IMR-90 (cell line): ENCODE measurements around the gene RBP4. TPM values are rescaled to one million over a fixed set of nuclear protein-coding genes. Genes with fewer than 3 reads are reported as not detected.

Experiments
- ATAC-seq: fragments of 200-7000 bp; cut with Tn5 transposase; 2 replicates; pipeline ENCODE4 v1.9.1; 2020; ENCODE audit warnings: low read depth, mild to moderate bottlenecking, moderate library complexity
- BruUV-seq: library from RNA; stranded (reverse); fragments of 400-500 nt; replicated peaks from 2 replicates; lab custom pipeline; 2021; lab: Mats Ljungman, UMichigan
- CTCF ChIA-PET: fragments of 300-600 bp; formaldehyde crosslinking; extraction: SDS; loops from one replicate; lab custom pipeline; 2021; ENCODE audit warnings: antibody characterized with exemption; lab: Yijun Ruan, JAX
- POLR2A ChIA-PET: fragments of 300-600 bp; sonication (Branson Sonifier 250); formaldehyde crosslinking; loops from one replicate; lab custom pipeline; 2022; ENCODE audit warnings: antibody characterized with exemption; ENCODE audit not compliant: unreplicated experiment; lab: Charles Lee
- DNase-seq: peaks from one replicate; pipeline ENCODE4 v3.0.0; 2013
- H2AFZ ChIP-seq: replicated peaks from 2 replicates; pipeline ENCODE3; 2013; ENCODE audit warnings: low read length, mild to moderate bottlenecking; ENCODE audit not compliant: poor library complexity
- H2AK5ac ChIP-seq: 2 replicates; pipeline ENCODE4 v1.6.1; 2013; ENCODE audit warnings: low read depth, low read length, inconsistent platforms
- H2AK9ac ChIP-seq: replicated peaks from 2 replicates; pipeline ENCODE3; 2013; ENCODE audit warnings: mild to moderate bottlenecking, low read depth, low read length, moderate library complexity; ENCODE audit not compliant: poor library complexity
- H2BK120ac ChIP-seq: 2 replicates; pipeline ENCODE4 v1.6.1; 2013; ENCODE audit warnings: low read depth, low read length, inconsistent platforms
- H2BK15ac ChIP-seq: 3 replicates; pipeline ENCODE4 v1.6.1; 2013; ENCODE audit warnings: low read depth, low read length, inconsistent platforms
- H2BK20ac ChIP-seq: 2 replicates; pipeline ENCODE4 v1.6.1; 2013; ENCODE audit warnings: low read depth, mild to moderate bottlenecking, inconsistent platforms, low read length, moderate library complexity
- H2BK5ac ChIP-seq: 2 replicates; pipeline ENCODE4 v1.6.1; 2013; ENCODE audit warnings: mild to moderate bottlenecking, low read depth, low read length, inconsistent platforms; ENCODE audit not compliant: poor library complexity, severe bottlenecking
- H3K14ac ChIP-seq: replicated peaks from 2 replicates; pipeline ENCODE4 v1.6.1; 2013; ENCODE audit warnings: low read depth, low read length, inconsistent platforms
- H3K18ac ChIP-seq: 2 replicates; pipeline ENCODE4 v1.6.1; 2013; ENCODE audit warnings: low read depth, low read length, control low read depth
- H3K23ac ChIP-seq: 2 replicates; pipeline ENCODE4 v1.6.1; 2013; ENCODE audit warnings: low read depth, low read length, inconsistent platforms
- H3K27ac ChIP-seq: 2 replicates; pipeline ENCODE4 v1.5.1; 2013; ENCODE audit warnings: mild to moderate bottlenecking, control low read depth, low read length; ENCODE audit not compliant: insufficient read depth
- H3K27me3 ChIP-seq: 2 replicates; pipeline ENCODE4 v1.6.1; 2013; ENCODE audit warnings: low read length; ENCODE audit not compliant: control insufficient read depth, insufficient read depth
- H3K36me3 ChIP-seq: 2 replicates; pipeline ENCODE4 v1.6.1; 2013; ENCODE audit warnings: low read length, mixed read lengths; ENCODE audit not compliant: control insufficient read depth, insufficient read depth
- H3K4ac ChIP-seq: 2 replicates; pipeline ENCODE4 v1.6.1; 2013; ENCODE audit warnings: low read depth, low read length, inconsistent platforms
- H3K4me1 ChIP-seq: 2 replicates; pipeline ENCODE4 v1.6.1; 2013; ENCODE audit warnings: low read length, mixed read lengths; ENCODE audit not compliant: control insufficient read depth, insufficient read depth
- H3K4me2 ChIP-seq: 2 replicates; pipeline ENCODE4 v1.6.1; 2013; ENCODE audit warnings: low read depth, mild to moderate bottlenecking, control low read depth, low read length, moderate library complexity
- H3K4me3 ChIP-seq: 2 replicates; pipeline ENCODE4 v1.5.1; 2013; ENCODE audit warnings: low read depth, mild to moderate bottlenecking, control low read depth, low read length, moderate library complexity; ENCODE audit not compliant: insufficient read depth
- H3K56ac ChIP-seq: 2 replicates; pipeline ENCODE4 v1.6.1; 2013; ENCODE audit warnings: low read length, inconsistent platforms; ENCODE audit not compliant: insufficient read depth; ENCODE audit errors: extremely low read depth
- H3K79me1 ChIP-seq, 2 experiments: 2 replicates each; pipeline ENCODE4 v1.6.1; 2013; ENCODE audit warnings: low read length in 2 of 2, inconsistent platforms in 1 of 2, low read depth in 1 of 2
- H3K9ac ChIP-seq: 2 replicates; pipeline ENCODE4 v1.6.1; 2013; ENCODE audit warnings: low read depth, low read length, control low read depth
- H3K9me1 ChIP-seq: 2 replicates; pipeline ENCODE4 v1.6.1; 2013; ENCODE audit warnings: low read length, inconsistent platforms; ENCODE audit not compliant: insufficient read depth
- H3K9me3 ChIP-seq: 2 replicates; pipeline ENCODE4 v1.6.1; 2013; ENCODE audit warnings: low read length; ENCODE audit not compliant: control insufficient read depth, insufficient read depth
- H4K20me1 ChIP-seq: 2 replicates; pipeline ENCODE4 v1.6.1; 2013; ENCODE audit warnings: low read length, inconsistent platforms; ENCODE audit not compliant: insufficient read depth
- H4K5ac ChIP-seq: 2 replicates; pipeline ENCODE4 v1.6.1; 2013; ENCODE audit warnings: mild to moderate bottlenecking, low read depth, low read length, control low read depth
- H4K8ac ChIP-seq, 2 experiments: 2 replicates each; pipeline ENCODE4 v1.6.1; 2013; ENCODE audit warnings: low read depth in 2 of 2, low read length in 2 of 2, control low read depth in 1 of 2, inconsistent platforms in 1 of 2
- H4K91ac ChIP-seq: 2 replicates; pipeline ENCODE4 v1.6.1; 2013; ENCODE audit warnings: low read depth, low read length, inconsistent platforms; ENCODE audit not compliant: insufficient read depth
- BHLHE40 ChIP-seq: fragments of 150-350 bp; IDR thresholded peaks from 2 replicates; pipeline ENCODE4 v1.6.1; 2016; ENCODE audit warnings: mild to moderate bottlenecking, low read depth, low read length
- CEBPB ChIP-seq: IDR thresholded peaks from 2 replicates; pipeline ENCODE4 v1.6.1; 2012; ENCODE audit warnings: low read depth, low read length, improper control_type of control experiment
- CHD1 ChIP-seq: IDR thresholded peaks from 2 replicates; pipeline ENCODE4 v1.6.1; 2012; ENCODE audit warnings: low read depth, low read length, improper control_type of control experiment
- FOS ChIP-seq: fragments of 150-350 bp; IDR thresholded peaks from 2 replicates; pipeline ENCODE4 v1.6.1; 2016; ENCODE audit warnings: low read depth, low read length
- MAFK ChIP-seq: IDR thresholded peaks from 2 replicates; pipeline ENCODE4 v1.6.1; 2012; ENCODE audit warnings: low read depth, low read length, improper control_type of control experiment
- MAZ ChIP-seq: IDR thresholded peaks from 2 replicates; pipeline ENCODE4 v1.6.1; 2012; ENCODE audit warnings: low read depth, mild to moderate bottlenecking, low read length, improper control_type of control experiment, moderate library complexity, borderline replicate concordance
- MXI1 ChIP-seq: IDR thresholded peaks from 2 replicates; pipeline ENCODE4 v1.6.1; 2012; ENCODE audit warnings: low read depth, mild to moderate bottlenecking, low read length, moderate library complexity, borderline replicate concordance
- NFE2L2 ChIP-seq: fragments of 150-350 bp; IDR thresholded peaks from 2 replicates; pipeline ENCODE4 v1.6.1; 2016; ENCODE audit warnings: low read depth, mild to moderate bottlenecking, low read length
- SMC3 ChIP-seq: fragments of 150-350 bp; IDR thresholded peaks from 2 replicates; pipeline ENCODE4 v1.6.1; 2016; ENCODE audit warnings: low read depth, mild to moderate bottlenecking, antibody characterized with exemption, low read length, moderate library complexity
- USF2 ChIP-seq: fragments of 150-350 bp; IDR thresholded peaks from 2 replicates; pipeline ENCODE4 v1.6.1; 2017; ENCODE audit warnings: mild to moderate bottlenecking, antibody characterized with exemption, low read length, low read depth
- WGBS, 2 experiments: methylation state at CpG; one replicate each; pipeline versions ENCODE4 v1.1.5 to v1.1.7; 2013; ENCODE audit warnings: missing lambda C conversion rate in 2 of 2; ENCODE audit not compliant: insufficient read length in 1 of 2; ENCODE audit errors: extremely low coverage in 2 of 2; 5-methylcytosine and 5-hydroxymethylcytosine counted together
- dilution Hi-C: fragments of 300-500 bp; cut with HindIII; formaldehyde crosslinking; loops from one replicate; pipeline ENCODE4 v1.14.3; 2018; ENCODE audit warnings: low sequenced_read_pairs; ENCODE audit not compliant: unreplicated experiment
- in situ Hi-C: fragments of 300-500 bp; cut with MboI; formaldehyde crosslinking; loops from 3 replicates; pipeline ENCODE4 v1.14.3; 2019; ENCODE audit warnings: low sequenced_read_pairs, inconsistent platforms, mixed read lengths
- intact Hi-C: fragments of 100-400 bp; cut with micrococcal nuclease; formaldehyde crosslinking; loops from 2 replicates; pipeline ENCODE4 v1.10.0; 2022
- polyA plus RNA-seq, 3 experiments: library from polyadenylated mRNA; depleted of rRNA; stranded (reverse); fragments of >200 nt; gene quantifications; 2 replicates each; pipeline ENCODE4 v1.2.3, GENCODE V29; 2012; ENCODE audit warnings: low replicate concordance in 1 of 3
- total RNA-seq: library from RNA; depleted of rRNA; stranded (reverse); fragments of >200 nt; gene quantifications from 2 replicates; pipeline ENCODE4 v1.2.3, GENCODE V29; 2012

The RBP4 gene
- total and polyA plus RNA-seq, 2 of the 4 experiments (the other 2 are of a cell fraction) = not detected

GRCh38 chr10:93599778-93600177 is 1.3 kb downstream of the RBP4 start:
- 89% methylated on average over 1 of the region's 4 CpGs; no CpG with 5 or more reads in 1 of the 2 experiments for WGBS, 2 experiments

More at GRCh38 chr10:93599778-93600177, 1.3 kb downstream of the RBP4 start:
- no peak overlapping the region for H3K9ac ChIP-seq
- H2AK5ac ChIP-seq = no peak overlapping the region
- intact Hi-C loops = no loop called here
- ChIA-PET CTCF (no interaction called here), POLR2A (no interaction called here)
- ATAC-seq = no peak
- no peak for DNase-seq
- no peak overlapping the region for H2BK15ac ChIP-seq
- no peak overlapping the region for H2BK5ac ChIP-seq
- H3K27ac ChIP-seq = no peak overlapping the region
- H2BK120ac ChIP-seq = no peak overlapping the region
- H3K14ac ChIP-seq = no peak overlapping the region
- no peaks in the 10 kb centered on the region for H3K9me3 ChIP-seq
- H3K18ac ChIP-seq = no peak overlapping the region
- H3K4me2 ChIP-seq = no peak overlapping the region
- no TSS peak for BruUV-seq
- dilution Hi-C loops = no loop called here
- in situ Hi-C loops = no loop called here
- no peak overlapping the region for H4K91ac ChIP-seq
- H2BK20ac ChIP-seq = no peak overlapping the region
- TF ChIP-seq SMC3 = no peak
- TF ChIP-seq NFE2L2 = no peak
- TF ChIP-seq FOS = no peak
- TF ChIP-seq MXI1 = no peak
- TF ChIP-seq CEBPB = no peak
- no peak for TF ChIP-seq USF2
- no peak for TF ChIP-seq MAZ
- TF ChIP-seq CHD1 = no peak
- no peak for TF ChIP-seq BHLHE40
- TF ChIP-seq MAFK = no peak
- H4K20me1 ChIP-seq = no peaks in the 10 kb centered on the region
- no peak overlapping the region for H2AK9ac ChIP-seq
- no peaks in the 10 kb centered on the region for H3K79me1 ChIP-seq
- peaks cover 1% of the 10 kb centered on the region; the same call in 1 of the 2 replicates for H3K4me1 ChIP-seq
- H3K9me1 ChIP-seq = no peaks in the 10 kb centered on the region
- no peak overlapping the region for H3K56ac ChIP-seq
- no peak overlapping the region for H4K5ac ChIP-seq
- no peak overlapping the region for H3K23ac ChIP-seq
- H3K36me3 ChIP-seq = no peaks in the 10 kb centered on the region
- no peak overlapping the region for H4K8ac ChIP-seq
- no peak overlapping the region for H3K4me3 ChIP-seq
- no peak overlapping the region for H2AFZ ChIP-seq
- H3K27me3 ChIP-seq = peaks cover 45% of the 10 kb centered on the region
- no peak overlapping the region for H3K4ac ChIP-seq
